H1 (cell line): ENCODE results near the gene ITPR1. TPM values are rescaled to one million over a fixed set of nuclear protein-coding genes. Genes with fewer than 3 reads are reported as not detected.

Experiments
- TAF7 ChIP-seq: optimal IDR thresholded peaks from 2 replicates; pipeline ENCODE3; 2011; ENCODE audit warnings: low read depth, mild to moderate bottlenecking, inconsistent platforms, low read length, moderate library complexity, borderline replicate concordance
- polyA plus RNA-seq, 7 experiments: library from polyadenylated mRNA; depleted of rRNA in 3 of 7; stranded (reverse) in 5 of 7; unstranded in 2 of 7; fragments of >200 nt in 5 of 7; fragments of 200-250 nt in 2 of 7; gene quantifications; 1 replicate in 5 of 7; 2 replicates in 1 of 7; 4 replicates in 1 of 7; pipeline versions ENCODE4 v1.2.1 to v1.2.3, GENCODE V29; 2011 to 2013; ENCODE audit warnings: missing spikeins in 2 of 7, mixed read lengths in 2 of 7
- total RNA-seq: library from RNA; stranded (reverse); fragmentation: NEBNext Ultra II Directional; extraction: Animal tissue kit (Norgen Biotek cat#: 25700); gene quantifications from 2 replicates; pipeline ENCODE4 v1.2.1, GENCODE V29; 2021

Gene ITPR1
- total and polyA plus RNA-seq, 2 of the 8 experiments (the other 6 are each of a cell fraction or from before 2014, with no cell fraction given) = 2.5 to 16.3 TPM

DNA sequence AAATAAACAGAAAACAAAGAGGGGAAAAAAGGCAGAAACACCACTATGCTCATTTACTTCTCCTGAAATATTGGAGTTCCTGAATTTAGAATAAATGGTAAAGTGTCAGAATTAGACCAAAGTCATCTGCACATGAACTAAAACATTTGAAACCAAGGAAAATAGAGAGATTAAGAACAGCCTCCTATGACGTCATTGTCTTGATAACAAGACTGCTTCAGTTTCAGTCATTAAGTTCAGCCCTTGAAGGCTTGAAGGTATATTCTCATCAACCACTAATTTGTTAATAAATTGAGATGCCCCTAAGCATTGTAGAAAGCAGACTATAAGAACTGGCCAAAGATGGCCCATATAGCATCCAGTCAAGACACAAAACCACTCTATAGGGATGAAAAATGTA, 28.6 kb upstream of the ITPR1 start (continued):
- TF ChIP-seq TAF7 = no peak
